Measurements from ENCODE around the gene AIPL1. TPM values are rescaled to one million over a fixed set of nuclear protein-coding genes. Genes with fewer than 3 reads are reported as not detected.

Gene AIPL1
- total and polyA plus RNA-seq, 2 donors (not counting 3 experiments of a cell fraction or from before 2014, with no cell fraction given) = not detected

GRCh38 chr17:6376931-6377361, 58.0 kb downstream of the AIPL1 start:
- FAIRE-seq = no peak
- Histone ChIP-seq H3K79me2 (ENCODE audit: control insufficient read depth, insufficient read depth, low read length) (no peaks in the 10 kb centered on the region), H2AFZ (ENCODE audit: low read depth, low read length) (no peak overlapping the region), H3K4me2 (ENCODE audit: insufficient read depth, low read length) (no peak overlapping the region), H3K27me3 (ENCODE audit: control insufficient read depth in 2 of 2, insufficient read depth in 2 of 2, low read length in 2 of 2) (peaks cover 0 to 6% of the 10 kb centered on the region in 2 experiments), H3K4me1 (ENCODE audit: control insufficient read depth, extremely low read depth, insufficient read depth, low read length) (no peaks in the 10 kb centered on the region), H3K9me3 (replicated peaks; ENCODE audit: control insufficient read depth, insufficient read depth, low read length) (no peaks in the 10 kb centered on the region), H4K20me1 (replicated peaks; ENCODE audit: control insufficient read depth, extremely low read depth, insufficient read depth, low read length) (no peaks in the 10 kb centered on the region), H3K36me3 (ENCODE audit: control insufficient read depth in 2 of 2, extremely low read depth in 1 of 2, insufficient read depth in 2 of 2, low read length in 2 of 2) (no peaks in the 10 kb centered on the region), H3K9ac (replicated peaks; ENCODE audit: extremely low read depth, insufficient read depth, low read length) (no peak overlapping the region), H3K4me3 (replicated peaks in 1 of 3; ENCODE audit: insufficient read depth in 1 of 3, low read depth in 1 of 3, low read length in 3 of 3) (no peak overlapping the region), H3K9me1 (replicated peaks; ENCODE audit: control insufficient read depth, extremely low read depth, insufficient read depth, low read length) (no peaks in the 10 kb centered on the region), H3K27ac (ENCODE audit: insufficient read depth, low read depth, low read length) (no peak overlapping the region)
- intact Hi-C loops (cut with micrococcal nuclease) = no loop called here
- ChIA-PET CTCF (interaction anchor here (1.8 kb wide), 1 partner anchor 11 kb away, joined by 5 read pairs; no protein-coding TSS in a partner anchor), POLR2A (no interaction called here)
- no peak for TF ChIP-seq FOS (IDR thresholded peaks at IDR 0.05; ENCODE audit: borderline replicate concordance, insufficient read depth, low read length)
- no peak for TF ChIP-seq CTCF (IDR thresholded peaks at IDR 0.05; ENCODE audit: extremely low read depth in 1 of 2, insufficient read depth in 1 of 2, low read depth in 1 of 2, low read length in 2 of 2)
- no peak for TF ChIP-seq MYC (IDR thresholded peaks at IDR 0.05; ENCODE audit: low read depth, low read length)
- TF ChIP-seq EZH2 (IDR thresholded peaks at IDR 0.05; ENCODE audit: borderline replicate concordance, low read depth, low read length, severe bottlenecking) = no peak
- TF ChIP-seq MAX (IDR thresholded peaks at IDR 0.05; ENCODE audit: insufficient read depth, insufficient read length) = no peak
- no peak for TF ChIP-seq GATA2 (IDR thresholded peaks at IDR 0.05; ENCODE audit: insufficient read depth, insufficient read length, low read depth, low read length)
- TF ChIP-seq JUN (IDR thresholded peaks at IDR 0.05; ENCODE audit: borderline replicate concordance, insufficient read depth, insufficient read length, low read depth) = no peak
- no peak for TF ChIP-seq POLR2AphosphoS5 (IDR thresholded peaks at IDR 0.05; ENCODE audit: insufficient read depth, low read depth, low read length)
- no peak for TF ChIP-seq POLR2A (IDR thresholded peaks at IDR 0.05; ENCODE audit: low read depth, low read length)
- dilution Hi-C loops (cut with MboI; ENCODE audit: extremely low pct_ligation_motif_present, low sequenced_read_pairs) = no loop called here
- no peak for DNase-seq (ENCODE audit: low read depth, low spot score)
- no TSS peak for BruUV-seq (replicated peaks)

Data from endothelial cell of umbilical vein (primary cell).